Fibroblast of the conjunctiva (primary cell): Measurements from ENCODE around the gene PPP2R2D.

Experiments
- DNase-seq: peaks from one replicate; pipeline ENCODE4 v3.0.0-alpha.2; 2010; ENCODE audit warnings: low read depth

The PPP2R2D gene

DNA sequence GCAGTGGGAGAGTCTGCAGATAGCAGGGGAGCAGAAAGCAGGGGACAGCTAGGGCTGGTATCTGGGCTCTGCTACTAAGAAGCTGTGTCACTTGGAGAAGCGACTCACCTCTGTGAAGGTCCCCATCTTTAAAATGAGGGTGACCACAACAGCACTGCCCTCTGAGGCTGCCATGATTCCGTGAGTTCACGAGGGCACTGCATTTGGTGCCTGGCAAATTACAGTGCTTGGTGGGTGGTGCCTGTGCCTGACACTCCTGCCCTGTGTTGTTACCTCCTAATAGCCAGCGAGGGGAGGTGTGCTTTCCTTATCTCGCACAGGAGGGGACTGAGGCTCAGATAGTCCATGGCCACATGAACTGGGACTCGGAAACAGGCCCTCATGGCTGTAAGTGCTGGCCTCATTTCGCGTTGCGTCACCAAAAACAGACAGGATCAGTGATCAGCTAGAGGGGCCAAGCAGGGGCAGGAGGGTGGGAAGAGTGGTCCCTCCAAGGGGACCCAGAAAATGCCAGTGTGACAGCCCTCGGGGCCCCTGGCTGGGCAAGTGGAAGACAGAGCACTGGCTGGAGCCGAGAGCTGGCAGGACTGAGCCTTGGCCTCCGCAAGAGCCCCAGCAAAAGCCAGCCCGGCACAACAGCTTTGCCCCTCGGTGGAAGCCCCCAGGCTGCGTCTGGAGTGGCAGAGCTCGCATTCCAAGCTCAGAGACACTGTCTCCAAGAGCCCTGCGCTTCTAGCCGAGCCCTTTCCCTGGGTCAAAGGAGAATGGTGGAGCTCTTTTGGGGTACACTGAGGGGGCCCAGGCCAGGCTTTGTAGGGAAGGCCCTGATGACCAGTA lies 98.3 kb downstream of the PPP2R2D start:
- DNase-seq, result no peak

DNA sequence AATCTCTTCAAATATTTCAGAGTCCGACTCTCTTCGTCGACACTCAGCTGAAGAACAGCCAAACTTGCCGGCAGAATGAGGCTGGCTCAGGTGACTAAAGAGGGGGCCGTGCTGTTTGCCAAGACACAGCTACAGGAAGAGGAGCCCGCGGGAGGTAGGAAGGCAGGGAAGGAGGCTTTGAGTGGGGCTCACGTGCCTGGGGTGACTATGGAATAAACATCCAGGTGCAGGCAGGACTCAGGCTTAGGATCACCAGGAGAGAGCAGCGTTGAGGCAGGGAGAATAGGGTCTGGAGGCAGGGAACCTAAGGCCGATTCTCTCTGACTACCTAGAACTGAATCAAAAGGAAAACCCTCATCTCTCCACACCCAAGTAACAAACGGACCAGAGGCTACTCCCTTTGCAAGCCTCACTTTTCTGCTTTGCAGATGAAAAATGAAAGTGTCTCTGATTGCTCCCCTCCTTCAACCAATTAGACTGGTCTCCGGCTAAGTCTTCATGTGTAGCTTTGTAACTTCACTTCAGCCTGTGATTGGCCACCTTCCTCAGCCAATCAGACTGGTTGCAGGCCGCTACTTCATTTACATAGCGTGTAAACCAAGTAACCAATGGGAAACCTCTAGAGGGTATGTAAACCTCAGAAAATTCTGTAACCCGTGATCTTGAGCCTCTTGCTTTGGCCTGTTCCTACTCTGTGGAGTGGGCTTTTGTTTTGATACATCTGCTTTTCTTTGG lies 100.6 kb downstream of the PPP2R2D start:
- no peak for DNase-seq

DNA sequence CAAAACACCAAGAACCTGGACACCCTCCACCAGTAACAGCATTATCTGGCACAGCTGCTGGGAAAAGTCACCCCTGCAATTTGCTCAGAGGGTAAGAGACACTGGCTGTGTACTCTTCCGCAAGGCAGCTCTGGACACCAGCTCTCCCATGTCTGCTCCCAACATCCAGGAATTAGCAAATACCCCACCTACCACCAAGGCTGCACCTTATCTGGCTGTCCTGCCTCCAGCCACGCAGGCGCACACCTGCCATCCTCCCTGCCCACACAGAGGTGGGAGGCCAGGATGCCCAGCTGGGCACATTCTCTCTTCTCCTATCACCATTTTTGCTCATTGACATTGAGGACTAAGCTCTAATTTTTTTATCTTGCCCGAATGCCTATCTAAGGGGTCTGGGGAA lies 101.2 kb downstream of the PPP2R2D start:
- DNase-seq, result no peak

DNA sequence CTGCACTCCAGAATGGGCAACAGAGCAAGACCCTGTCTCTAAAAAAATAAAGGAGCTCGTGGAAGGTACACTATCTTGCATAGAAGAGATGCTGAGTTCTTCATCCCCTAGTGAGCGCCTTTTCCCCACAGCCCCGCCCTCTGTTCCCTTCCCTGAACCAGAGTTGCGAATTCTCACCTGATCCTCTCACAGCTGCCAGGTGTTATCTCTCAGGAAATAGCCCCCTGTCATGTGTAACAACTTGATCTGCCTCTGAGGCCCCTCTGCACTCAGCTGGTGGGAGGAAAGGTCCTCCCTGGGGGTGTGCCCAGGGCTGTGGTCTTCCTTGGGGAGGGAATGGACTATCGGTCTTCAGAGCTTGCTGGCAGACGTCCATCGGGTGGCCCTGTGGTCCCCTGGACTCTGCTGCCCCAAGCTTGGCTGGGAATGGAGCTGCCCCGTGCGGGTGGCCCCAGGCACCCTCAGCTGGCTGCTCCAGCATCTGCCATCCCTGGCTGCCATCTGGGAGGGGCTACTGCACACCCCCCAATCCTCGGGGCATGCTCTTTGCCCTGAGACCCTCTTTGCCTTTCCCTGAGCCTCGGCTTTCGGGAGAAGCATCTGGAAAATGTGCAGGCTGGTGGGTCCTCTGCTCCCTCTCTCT lies 102.6 kb downstream of the PPP2R2D start:
- no peak for DNase-seq

DNA sequence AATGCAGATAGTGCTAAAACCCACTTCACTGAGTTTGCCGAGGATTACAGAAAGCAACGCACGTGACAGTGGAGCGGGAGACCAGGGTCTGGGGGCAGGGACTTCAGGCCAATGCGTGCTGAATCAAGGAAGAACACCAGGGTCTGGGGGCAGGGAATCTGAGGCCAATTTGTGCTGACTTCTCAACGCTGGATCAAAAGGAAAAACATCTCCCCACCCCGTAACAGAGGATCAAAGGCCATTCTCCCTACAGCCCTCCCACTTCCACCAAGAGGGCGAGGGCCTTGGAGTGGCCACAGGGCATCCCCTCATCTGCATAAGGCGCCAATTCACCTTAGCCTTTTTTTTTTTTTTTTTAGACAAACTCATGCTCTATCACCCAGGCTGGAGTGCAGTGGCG lies 103.2 kb downstream of the PPP2R2D start:
- DNase-seq, result no peak

DNA sequence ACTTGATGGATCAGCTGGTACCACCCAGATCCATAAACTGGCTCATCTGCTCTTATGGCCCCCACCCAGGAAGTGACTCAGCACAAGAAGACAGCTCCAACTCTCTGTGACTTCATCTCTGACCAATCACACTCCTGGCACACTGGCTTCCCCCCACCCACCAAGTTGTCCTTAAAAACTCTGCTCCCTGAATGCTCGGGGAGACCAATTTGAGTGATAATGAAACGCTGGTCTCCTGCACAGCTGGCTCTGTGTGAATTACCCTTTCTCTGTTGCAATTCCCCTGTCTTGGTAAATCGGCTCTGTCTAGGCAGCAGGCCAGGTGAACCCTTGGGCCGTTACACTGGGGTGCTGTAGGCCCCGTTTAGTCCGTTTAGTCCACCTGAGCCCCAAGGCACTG lies 104.3 kb downstream of the PPP2R2D start:
- no peak for DNase-seq

DNA sequence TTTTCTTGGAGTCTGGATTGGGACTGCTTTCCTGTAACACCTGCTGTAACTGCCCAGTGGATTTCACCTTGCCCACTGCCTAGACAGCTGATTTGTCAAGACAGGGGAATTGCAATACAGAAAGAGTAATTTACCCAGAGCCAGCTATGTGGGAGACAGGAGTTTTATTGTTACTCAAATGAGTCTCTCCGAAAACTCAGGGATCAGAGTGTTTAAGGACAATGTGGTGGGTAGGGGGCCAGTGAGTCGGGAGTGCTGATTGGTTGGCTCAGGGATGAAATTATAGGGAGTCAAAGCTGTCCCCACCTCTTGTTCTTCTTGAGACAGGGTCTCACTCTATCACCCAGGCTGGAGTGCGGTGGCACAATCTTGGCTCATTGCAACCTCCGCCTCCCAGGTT lies 106.2 kb downstream of the PPP2R2D start:
- DNase-seq, result no peak

DNA sequence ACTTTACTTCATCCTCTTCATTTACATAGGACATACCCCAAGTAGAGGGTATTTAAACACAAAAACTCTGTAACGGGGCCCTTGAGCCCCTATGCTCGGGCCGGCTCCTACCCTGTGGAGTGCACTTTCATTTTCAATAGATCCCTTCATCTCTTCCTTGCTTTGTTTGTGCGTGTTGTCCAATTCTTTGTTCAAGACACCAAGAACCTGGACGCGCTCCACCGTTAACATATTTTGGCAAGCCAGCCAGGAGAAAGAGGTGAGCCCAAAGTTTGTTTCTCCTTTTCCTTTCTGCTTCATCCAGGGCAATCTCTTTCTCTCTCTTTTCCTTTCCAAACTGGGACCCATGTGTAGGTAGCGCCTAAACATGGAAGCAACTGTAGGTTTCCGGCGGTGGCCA lies 106.9 kb downstream of the PPP2R2D start:
- DNase-seq, result no peak
